Renal cortical epithelial cell (primary cell): ENCODE results near the gene CSNK1E. TPM values are rescaled to one million over a fixed set of nuclear protein-coding genes. Genes with fewer than 3 reads are reported as not detected.

Source experiments
- DNase-seq: peaks from one replicate; pipeline ENCODE4 v3.0.0-alpha.2; 2011; ENCODE audit warnings: low read depth
- total RNA-seq: library from RNA; depleted of rRNA; stranded (reverse); fragments of >200 nt; gene quantifications from 2 replicates; pipeline ENCODE4 v1.2.3, GENCODE V29; 2014

The CSNK1E gene
- total RNA-seq, 1 donor from 2014 or later = 118 TPM

DNA sequence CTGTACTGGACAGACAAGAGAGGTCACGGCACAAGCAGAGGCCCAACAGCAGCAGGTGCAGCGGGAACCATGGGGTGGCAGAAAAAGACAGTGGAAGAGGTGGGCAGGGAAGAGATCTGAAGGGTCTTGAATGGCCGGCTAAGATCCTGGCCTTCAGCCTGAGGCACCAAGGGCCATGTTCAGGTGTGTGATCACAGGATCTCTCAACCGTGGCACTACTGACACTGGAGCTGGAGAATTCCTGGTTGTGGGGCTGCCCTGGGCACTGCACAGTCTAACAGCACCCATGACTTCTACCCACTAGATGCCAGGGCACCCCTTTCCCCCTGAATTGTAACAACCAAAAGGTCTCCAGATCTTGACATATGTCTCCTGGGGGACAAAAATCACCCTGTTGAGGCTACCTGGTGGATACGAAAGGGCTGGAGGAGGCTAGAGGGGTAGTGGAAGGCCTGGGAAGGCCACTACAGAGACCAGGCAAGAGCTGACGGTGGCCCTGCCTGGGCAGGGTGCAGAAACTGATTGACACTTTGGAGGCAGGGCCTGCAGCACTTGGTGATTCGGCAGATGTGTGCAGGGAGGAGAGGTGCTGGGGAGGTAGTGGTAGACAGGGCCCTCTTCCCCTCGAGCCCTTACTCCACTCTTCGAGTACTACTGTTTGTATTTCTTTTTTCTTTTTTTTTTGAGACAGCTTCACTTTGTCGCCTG, 8.3 kb downstream of the CSNK1E start:
- no peak for DNase-seq

DNA sequence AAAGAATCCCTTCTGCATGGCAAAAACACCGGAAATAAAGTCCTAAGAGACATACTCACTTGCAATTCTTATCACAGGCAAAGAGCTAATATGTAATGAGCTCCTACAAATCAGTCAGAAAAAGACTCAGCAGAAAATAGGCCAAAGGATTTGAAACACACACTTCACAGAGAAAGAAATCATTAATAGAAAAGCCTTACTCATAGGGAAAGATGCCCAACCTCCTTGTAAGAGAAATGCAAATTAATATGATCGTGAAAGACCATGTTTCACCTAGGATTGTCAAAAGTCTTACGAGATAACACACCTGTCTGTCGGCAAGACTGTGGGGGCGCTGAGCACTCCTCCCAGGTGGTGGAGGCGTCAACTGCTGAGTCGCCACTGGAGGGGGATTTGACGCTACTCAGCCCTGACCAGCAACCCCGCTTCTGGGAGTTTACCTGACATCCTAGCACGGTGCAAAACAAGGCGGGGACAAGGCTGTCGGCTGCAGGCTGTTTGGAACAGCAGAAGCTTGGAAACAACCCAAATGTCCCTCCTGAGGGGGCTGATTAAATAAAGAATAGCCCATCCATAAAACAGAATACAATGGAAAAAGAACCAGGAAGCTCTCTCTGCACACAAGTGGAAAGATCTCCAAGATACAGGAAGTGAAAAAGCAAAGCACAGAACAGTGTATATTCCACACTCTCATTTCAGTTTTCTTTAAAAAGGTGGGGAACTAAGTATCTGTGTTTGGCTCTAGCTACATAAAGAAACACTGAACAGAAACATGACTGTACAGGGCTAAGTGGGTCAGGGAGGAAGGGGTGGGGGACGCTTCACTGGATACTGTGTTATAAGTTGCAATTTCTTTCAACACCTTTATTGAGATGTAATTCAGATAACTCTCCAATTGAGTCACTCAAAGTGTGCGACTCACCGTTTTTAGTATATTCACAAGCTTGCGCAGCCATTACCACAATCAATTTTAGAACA, 11.5 kb downstream of the CSNK1E start:
- peak; percentile 93 for DNase-seq

DNA sequence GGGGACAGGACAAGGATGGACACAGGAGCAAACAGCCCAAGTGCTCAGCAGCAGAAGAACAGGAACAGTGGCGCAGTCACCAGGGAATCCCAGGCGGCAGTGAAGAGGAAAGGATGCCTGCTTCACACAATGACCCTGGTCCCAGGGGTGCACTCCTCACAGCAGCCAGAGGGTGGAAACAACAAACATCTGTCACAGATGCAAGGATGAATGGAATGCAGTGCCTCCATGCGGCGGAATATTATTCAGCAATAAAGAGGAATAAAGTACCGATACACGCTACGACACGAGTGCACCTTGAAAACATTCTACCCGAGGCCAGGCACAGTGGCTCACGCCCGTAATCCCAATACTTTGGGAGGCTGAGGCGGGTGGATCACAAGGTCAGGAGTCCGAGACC, 12.7 kb downstream of the CSNK1E start:
- no peak for DNase-seq

DNA sequence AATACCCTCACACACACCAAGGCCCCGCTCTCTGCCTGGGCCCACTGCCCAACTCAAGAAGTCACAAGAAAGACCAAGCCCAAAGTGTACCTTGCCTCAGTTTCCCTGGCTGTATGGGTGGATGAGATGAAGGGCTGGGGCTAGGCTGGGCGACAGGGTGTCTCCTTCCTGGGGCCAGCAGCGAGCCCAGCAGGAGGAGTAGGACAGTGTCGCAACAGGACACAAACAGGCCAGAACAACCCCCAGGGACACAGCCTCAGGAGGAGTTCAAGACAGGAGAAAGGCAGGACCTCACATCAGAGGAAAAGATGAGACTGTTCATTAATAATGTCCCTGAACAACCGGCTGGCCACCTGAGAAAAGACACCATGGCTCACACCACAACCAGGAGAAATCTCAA, 13.3 kb downstream of the CSNK1E start:
- DNase-seq = no peak

DNA sequence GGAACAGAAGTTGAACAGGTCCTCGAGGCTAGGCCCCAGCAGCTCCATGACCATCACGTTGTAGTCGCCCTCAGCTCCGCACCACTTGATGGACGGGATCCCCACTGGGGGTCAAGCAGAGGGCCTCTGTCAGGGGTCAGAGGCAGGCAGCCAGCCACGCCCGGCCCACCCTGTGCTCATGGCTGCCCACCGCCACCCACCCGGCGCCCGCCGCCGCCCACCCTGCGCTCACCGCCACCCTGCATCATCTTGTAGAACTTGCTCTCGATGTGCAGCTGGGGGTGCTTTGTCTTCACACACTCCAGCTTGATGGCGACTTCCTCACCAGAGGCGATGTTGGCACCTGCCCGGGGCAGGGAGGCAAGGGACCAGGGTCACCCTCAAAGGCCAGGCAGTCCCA, 14.3 kb downstream of the CSNK1E start:
- no peak for DNase-seq

DNA sequence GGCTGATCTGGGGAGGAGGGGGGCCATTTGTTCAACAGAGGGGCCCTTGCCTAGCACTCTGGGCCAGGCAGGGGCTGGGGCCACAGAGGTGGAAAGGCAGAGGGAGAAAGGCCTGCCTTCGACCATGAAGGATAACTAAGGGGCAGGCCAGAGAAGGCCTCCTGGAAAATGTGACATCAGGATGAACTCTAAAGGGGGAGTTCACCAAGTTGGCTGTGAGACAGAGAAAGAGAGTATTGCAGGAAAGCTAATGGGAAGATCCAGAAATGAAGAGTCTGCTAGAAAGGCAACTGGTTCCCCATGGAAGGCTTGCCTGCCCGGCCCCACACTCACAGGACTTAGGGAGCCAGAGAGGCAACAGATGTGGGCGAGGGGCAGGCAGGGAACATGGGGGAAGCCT, 16.3 kb downstream of the CSNK1E start:
- DNase-seq = no peak

DNA sequence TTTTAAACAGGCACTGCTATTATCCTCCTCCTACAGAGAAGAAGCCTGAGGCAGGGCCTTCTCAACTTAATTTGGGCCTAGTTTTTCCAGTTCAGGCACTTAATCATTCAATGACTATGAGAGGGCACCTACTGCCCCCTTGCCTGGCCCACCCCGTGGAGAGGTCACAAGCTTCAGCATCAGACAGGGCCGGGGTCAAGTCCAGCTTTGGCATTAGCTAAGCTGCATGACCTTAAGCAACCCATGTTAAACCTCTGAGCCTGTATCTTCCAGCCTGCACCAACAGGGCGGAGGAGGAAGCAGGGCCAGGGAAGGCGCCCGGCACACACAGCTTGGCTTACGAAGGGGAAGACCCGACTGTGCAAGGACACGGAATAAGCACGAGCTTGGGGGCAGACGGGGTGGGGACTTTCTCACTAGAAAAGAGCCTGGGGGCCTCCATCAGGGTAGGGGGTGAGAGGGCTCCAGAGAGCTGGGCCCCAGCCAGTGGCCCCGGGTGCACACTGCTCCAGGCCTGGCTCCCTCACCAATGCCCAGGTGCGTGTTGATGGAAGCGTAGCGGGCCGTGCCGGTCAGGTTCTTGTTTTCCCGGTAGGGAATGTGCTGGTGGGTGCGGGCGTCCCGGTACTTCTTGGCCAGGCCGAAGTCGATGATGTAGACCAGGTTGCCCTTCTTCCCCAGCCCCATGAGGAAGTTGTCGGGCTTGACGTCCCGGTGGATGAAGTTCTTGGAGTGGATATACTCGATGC, 16.9 kb downstream of the CSNK1E start:
- DNase-seq = no peak

DNA sequence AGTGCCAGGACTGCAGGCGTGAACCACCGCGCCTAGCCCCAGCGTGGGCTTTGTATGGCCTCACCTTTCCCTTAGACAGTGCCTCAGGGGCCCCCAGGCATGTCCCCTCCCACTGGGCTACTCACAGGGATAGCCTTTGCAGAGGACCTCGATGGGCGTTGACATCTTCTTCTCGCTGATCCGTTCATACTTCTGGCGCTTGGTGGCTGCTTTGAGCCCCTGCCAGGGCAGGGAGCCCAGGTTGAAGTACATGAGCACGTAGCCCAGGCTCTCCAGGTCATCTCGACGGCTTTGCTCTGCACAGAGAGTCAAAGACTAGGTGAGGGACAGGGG, 17.5 kb downstream of the CSNK1E start:
- DNase-seq = no peak

DNA sequence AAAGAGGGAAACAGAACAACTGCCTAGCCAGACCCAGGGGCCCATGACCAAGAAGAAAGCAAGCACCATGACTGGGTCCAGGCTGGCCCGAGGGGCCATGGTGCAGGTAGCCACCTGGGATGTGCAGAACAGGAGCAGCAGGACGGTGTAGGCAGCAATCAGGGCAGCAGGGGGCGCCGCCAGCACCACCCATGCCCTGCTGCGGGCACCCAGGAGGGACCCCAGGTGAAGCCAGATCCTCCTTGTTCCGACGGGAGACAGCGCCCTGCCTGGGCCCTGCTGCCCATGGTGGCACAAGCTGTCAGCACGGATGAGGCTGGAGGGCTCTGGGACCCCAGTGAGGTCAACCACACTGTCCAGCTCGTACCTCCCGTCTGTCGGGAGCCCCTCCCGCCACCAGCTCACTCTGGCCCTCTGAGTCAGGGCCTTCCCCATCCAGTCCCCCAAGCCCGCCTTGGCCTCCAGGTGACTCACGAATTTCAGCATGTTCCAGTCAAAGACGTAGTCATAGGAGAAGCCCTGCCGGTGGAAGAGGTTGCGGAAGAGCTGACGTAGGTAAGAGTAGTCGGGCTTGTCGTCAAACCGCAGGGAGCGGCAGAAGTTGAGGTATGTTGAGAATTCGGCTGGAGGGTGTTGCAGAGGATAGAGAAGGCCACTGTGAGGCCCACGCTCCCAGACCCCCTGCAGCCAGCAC, 18.8 kb downstream of the CSNK1E start:
- DNase-seq = peak; percentile 90

DNA sequence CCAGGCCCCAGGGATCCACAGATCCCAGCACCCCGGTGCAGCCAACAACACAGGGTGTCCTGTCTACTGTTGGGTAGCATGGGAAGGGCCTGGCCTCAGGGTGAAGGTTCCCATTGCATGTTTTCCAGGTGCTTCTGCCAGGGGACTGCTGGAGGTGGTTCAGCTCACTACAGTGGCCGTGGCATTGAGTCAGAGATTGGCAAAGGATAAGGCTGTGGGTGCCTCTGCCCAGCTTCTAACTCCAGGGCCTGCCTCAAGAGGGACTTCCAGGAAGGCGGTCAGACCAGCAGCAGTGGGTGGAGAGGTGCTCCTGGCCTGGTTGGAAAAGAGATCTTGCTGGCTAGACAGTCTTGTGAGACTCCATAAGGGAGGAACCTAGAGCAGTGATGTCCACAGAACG, 20.9 kb downstream of the CSNK1E start:
- no peak for DNase-seq

DNA sequence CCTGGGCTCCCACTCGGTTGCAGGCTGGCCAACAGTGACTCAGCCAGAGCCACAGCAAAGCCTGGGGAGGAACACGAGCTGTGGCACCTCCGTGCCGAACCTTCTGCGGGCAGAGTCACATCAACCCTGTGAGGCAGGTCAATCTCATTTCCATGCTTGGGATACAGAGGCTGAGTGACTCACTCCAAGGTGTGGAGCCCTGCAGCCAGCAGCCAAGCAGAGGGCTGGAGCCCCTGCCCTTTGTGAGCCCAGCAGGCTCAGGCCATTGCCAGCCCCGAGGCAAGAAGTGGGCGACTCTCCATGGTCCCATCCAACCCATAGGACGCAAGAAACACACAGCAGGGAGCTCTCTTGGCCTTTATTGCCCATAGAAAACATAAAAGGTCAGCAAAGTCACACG, 21.4 kb downstream of the CSNK1E start:
- no peak for DNase-seq

DNA sequence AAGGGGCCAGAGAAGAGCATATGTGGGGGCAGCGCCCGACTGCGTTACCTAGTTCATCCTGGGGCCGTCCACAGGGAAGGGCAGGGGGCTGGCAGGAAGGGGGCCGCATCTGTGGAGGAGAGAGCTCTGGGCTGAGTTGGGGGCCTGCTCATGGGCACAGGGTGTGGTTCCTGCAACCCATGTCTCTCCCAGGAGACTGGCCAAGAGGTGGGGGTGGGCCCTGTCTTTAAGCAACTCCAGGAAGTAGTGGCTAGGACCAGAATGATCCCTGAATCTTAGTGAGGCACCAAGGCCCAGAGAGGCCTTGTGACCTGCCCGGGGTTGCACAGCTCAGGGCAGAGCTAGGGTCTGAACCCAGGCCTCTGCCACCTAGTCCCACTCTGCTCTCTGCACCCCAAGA, 21.9 kb downstream of the CSNK1E start:
- no peak for DNase-seq

DNA sequence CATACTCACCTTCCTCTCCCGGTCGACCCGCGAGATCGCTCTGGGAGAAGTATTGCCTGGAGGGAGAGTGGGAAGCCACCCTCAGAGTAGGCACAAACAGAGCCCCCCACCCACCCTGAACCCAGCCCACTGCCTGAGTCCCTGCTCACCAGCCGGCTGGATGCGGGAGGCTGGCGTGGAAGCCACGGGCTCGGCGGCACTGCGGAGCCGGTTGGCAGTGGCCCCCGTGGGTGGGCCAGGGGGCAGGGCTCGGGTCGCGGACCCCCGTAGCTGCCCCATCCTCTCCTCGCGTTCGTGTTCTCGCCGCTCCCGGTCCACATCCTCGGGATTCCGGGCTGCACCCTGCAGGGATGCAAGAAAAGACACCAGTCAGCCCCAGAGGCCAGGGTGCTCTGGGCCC, 23.0 kb downstream of the CSNK1E start:
- no peak for DNase-seq

DNA sequence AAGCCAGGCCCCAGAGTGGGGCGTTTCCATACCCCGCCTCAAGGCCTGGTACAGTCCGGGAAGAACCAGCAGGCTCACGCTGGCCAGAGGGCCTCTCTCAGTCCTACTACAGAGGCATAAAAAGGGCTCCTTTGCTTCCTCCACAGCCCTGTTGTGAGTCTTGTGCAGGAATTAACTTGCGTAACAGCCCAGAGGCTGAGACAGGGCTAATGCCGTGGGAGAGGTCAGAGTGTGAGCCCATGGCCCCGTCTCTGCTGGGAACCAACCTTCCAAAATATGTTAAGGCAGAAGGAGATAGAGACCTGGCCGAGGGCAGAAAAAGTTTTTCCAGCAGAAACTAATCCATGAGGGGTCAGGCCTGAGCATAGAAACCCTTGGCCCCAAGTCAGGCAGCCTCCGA, 24.5 kb downstream of the CSNK1E start:
- DNase-seq = no peak

DNA sequence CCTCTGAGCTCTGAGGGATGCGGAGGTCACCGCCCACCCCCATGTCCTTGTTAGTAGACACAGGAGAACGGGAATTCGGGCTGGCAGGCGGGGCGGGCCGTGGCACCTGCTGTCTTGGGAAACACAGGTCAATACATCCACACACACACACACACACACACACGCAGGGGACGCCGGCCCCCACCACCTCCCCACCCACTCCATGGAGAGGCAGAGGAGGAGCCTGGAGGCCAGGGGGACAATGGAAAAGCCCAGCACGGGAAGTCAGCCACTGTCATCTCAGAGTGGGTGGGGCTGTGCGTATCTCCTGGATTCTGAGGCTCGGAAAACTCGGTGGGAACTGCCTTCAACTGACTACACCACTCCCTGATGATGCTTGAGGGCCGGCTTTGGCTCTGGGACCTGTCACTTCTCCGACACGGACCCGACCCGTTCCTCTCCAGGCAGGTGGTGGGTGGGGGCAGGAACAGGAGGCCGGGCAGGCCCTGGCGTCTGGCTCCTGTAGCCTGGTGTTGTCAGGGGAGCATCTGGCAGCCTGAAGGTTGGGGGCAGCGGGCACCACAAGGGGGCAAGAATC, 25.9 kb downstream of the CSNK1E start:
- no peak for DNase-seq

DNA sequence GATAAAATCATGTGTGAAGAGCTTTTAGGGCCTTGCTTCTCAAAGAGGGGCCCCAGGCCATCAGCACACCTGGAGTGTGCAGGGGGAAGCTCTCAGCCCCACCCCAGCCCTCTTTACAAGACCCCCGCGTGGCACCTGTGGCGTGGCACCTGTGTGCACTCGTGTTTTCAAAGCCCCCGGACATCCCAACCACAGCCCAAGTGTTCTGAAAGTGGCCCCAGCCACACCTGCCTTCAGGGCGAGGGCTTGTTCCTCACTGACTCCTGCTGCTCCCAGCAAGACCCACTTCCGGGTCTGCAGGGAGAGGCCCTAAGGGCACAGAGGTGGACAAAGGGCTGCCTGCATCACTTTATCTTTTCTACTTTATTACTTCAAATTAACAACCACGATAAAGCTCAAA, 26.9 kb downstream of the CSNK1E start:
- no peak for DNase-seq

DNA sequence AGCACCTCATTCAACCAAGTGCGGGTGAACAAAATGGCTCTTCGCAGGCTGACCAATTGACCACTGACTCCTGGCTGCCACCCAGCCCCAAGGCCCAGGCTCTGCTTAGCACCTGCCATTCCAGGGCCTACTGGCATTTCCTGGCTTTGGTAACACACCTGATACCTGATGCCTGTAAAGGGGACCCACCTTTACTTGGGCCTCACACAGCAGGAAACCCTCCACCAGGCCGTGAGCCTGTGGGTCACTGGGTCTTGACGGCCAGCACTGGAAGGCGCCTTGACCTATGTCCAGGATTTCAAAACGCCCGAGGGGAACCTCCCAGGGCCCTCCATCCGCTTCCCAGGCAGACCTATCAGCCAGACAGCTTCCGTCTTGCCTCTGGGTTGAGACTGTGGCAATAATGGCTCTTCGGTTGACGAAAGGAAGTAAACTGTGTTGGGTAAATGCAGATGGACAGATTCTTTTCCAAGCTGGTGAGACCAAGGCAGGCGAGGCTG, 27.6 kb downstream of the CSNK1E start:
- no peak for DNase-seq

DNA sequence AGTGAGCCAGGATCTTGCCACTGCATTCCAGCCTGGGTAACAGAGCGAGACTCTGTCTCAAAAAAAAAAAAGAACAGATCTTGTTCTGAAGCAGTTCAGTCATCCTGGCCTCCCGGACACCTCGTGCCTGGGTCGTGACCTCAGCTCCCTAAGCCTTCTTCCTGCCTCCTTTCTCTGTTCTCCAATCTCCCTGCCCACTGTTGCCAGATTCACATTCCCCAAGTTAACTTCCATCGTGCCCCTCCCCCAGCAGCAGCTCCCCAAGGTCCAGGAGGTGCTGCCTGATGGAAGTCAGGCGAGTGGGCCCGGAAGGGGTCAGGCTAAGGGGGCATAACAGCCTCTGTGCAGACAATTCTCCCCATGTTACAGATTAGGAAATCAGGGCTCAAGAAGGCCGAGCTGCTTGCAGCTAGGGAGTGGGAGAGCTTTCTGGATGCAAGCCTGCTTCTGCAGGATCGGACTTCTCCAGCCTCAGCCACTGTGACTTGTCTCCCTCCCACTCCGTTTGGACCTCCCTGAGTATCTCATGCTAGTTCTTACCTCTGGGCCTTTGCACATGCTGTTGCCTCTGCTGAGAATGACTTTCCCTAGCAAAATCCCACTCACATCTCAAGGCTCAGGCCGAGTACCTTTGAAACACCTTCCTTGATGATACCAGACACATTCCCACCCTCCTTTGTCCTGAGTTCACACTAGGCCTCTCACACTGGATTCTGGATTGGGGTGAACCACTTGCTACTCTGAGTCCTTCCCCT, 30.1 kb downstream of the CSNK1E start:
- DNase-seq = no peak

DNA sequence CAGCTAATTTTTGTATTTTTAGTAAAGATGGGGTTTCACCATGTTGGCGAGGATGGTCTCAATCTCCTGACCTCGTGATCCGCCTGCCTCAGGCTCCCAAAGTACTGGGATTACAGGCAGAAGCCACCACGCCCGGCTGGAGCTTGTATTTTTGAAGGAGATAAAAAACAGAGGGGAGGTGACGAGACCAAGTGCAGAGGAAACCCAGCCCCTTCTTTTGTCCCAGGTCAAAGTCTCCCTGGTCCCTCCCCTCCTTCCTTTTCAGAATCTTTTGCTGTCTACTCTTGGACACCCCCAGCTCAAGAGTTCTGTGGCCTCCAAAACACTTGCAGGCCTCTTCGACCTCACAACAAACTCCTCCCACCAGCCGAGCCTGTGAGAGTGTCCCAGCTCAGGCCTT, 32.2 kb downstream of the CSNK1E start:
- DNase-seq = no peak

DNA sequence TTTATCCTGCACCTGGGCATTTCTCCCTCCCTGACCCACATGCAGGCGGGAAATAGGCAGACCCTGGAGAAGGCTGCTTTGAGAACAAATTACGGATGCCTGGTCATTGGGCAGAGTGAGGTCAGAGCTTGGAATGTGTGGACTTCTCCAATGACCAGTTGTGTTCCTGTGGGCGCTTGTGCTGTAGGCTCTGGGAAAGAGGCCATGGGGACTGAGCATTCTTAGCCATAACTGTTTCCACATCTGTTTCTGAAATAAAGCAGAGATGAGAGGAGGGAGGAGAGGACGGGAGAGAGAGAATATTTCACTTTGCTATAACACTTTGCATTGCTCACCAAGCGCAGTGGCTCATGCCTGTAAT, 33.2 kb downstream of the CSNK1E start:
- DNase-seq = peak; percentile 42

DNA sequence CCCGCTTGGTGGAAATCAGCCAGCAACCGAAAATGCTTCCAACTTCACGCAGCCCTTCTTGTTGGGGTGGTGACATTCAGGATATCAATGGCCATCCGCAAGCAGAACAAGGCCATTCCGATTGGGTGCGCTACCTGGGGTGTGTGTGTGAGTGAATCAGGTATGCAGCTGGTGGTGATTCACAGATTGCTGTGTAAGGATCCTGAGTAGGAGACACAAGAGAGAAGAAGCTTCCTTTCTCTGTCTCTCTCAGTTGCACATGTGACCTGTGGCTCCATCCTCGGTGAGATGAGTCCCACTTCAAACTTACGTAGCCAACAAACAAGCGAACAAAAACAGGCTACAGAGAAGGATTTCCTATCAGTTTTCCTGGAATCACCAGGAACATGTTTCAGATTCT, 34.8 kb downstream of the CSNK1E start:
- DNase-seq = no peak
